Measurements from ENCODE around the gene EBF3. TPM values are rescaled to one million over a fixed set of nuclear protein-coding genes. Genes with fewer than 3 reads are reported as not detected.
A peak's percentile ranks its signal among the peaks of the same experiment; 100 is the strongest.

The EBF3 gene
- total RNA-seq, 1 donor from 2014 or later, result 544 TPM

DNA sequence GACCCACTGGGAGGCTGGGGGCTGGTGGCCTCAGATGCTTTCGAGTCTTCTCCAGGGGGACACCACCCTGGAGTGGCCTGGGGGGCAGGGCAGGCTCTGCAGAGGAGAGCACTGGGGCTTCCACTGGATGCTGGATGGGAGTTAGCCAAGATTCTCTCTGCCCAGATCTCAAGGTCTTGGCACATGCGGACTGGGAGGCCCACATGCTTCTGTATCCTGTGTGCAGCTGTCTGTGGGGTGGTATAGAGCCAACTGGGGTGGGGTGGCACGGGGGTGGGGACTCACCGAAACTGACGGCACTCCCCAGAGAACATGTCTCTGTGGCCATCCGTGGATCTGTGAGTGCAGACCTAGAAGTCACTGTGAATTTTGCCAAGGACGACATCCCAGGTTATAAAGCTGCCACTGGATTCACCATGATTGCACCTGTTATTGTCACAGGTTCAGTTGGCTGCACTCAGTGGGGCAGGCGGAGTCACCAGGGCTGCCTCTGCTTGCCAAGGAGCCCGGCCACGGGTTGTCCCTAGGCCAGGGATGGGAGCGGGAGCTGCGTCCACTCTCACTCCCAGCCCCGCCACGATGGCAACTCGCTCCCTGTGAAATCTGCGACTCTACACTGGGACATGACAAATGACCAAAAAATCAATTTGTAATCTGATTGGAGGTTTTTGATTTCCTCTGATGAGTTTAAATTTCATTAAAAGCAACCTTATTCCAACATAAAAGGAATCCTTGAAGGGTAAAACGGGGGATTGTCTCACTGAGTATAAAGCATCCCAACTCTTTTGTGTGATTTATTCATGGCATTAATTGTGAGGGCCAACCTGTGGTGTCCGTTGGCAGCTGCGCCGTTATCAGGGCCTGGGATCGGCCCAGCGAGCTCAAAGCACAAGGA lies 131.3 kb downstream of the EBF3 start:
- no peak overlapping the region for H3K4me3 Mint-ChIP-seq (ENCODE audit: unreplicated experiment)
- TF ChIP-seq, protein P1, sequence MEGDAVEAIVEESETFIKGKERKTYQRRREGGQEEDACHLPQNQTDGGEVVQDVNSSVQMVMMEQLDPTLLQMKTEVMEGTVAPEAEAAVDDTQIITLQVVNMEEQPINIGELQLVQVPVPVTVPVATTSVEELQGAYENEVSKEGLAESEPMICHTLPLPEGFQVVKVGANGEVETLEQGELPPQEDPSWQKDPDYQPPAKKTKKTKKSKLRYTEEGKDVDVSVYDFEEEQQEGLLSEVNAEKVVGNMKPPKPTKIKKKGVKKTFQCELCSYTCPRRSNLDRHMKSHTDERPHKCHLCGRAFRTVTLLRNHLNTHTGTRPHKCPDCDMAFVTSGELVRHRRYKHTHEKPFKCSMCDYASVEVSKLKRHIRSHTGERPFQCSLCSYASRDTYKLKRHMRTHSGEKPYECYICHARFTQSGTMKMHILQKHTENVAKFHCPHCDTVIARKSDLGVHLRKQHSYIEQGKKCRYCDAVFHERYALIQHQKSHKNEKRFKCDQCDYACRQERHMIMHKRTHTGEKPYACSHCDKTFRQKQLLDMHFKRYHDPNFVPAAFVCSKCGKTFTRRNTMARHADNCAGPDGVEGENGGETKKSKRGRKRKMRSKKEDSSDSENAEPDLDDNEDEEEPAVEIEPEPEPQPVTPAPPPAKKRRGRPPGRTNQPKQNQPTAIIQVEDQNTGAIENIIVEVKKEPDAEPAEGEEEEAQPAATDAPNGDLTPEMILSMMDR (IDR thresholded peaks at IDR 0.05; ENCODE audit: partially characterized antibody, unreplicated experiment), result no peak
- H3K27ac Mint-ChIP-seq (ENCODE audit: unreplicated experiment), result peak overlapping the region; percentile 69
- H3K4me1 Mint-ChIP-seq (ENCODE audit: low read depth, unreplicated experiment), result peaks cover 20% of the 10 kb centered on the region
- peaks cover 20% of the 10 kb centered on the region for H3K9me3 Mint-ChIP-seq (ENCODE audit: unreplicated experiment)
- H3K27me3 Mint-ChIP-seq (ENCODE audit: unreplicated experiment), result peaks cover 16% of the 10 kb centered on the region
- no peaks in the 10 kb centered on the region for H3K36me3 Mint-ChIP-seq (ENCODE audit: unreplicated experiment)
- DNase-seq, result no peak

DNA sequence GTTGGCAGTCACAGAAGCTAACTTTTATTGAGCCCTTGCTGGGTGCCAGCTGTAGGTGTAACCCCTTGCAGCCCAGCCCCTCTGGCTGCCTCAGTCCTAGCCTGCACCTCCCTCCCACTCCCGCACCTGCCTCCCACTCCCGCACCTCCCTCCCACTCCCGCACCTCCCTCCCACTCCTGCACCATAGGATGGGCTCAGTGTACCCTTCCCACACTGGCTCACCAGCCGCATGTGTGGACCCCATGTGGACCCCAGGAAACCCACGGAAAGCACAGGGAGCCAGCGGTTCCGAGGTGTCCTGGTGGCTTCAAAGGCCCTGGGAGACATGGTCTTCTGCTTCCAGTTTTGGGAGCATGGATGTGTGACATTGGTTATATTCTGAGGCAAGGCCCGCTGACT lies 132.9 kb downstream of the EBF3 start:
- TF ChIP-seq, protein P1 (IDR thresholded peaks at IDR 0.05; ENCODE audit: partially characterized antibody, unreplicated experiment), result no peak
- H3K4me3 Mint-ChIP-seq (ENCODE audit: unreplicated experiment), result no peak overlapping the region
- H3K36me3 Mint-ChIP-seq (ENCODE audit: unreplicated experiment), result no peaks in the 10 kb centered on the region
- no peak for DNase-seq
- H3K27ac Mint-ChIP-seq (ENCODE audit: unreplicated experiment), result no peak overlapping the region
- H3K9me3 Mint-ChIP-seq (ENCODE audit: unreplicated experiment), result peaks cover 20% of the 10 kb centered on the region
- peaks cover 16% of the 10 kb centered on the region for H3K27me3 Mint-ChIP-seq (ENCODE audit: unreplicated experiment)
- peaks cover 20% of the 10 kb centered on the region for H3K4me1 Mint-ChIP-seq (ENCODE audit: low read depth, unreplicated experiment)

DNA sequence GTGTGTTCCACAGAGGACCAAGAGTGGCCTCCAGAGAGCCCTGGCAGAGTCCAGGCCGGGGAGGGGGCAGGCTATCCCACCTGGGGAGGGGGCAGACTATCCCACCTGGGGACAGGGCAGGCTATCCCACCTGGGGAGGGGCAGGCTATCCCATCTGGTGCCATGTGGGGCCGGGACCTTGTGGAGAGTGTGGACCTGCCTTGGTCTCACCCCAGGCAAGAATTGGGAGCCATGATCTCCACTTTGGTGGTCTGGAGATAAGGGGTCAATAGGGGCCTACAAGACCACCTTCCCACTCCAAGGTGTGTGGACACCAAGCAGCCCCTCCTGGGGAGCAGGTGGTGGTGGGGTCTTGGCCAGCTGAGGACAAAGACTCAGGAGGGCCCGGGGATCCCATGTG lies 138.2 kb downstream of the EBF3 start:
- Mint-ChIP-seq H3K27me3 (ENCODE audit: unreplicated experiment) (peaks cover 2% of the 10 kb centered on the region), H3K27ac (ENCODE audit: unreplicated experiment) (no peak overlapping the region), H3K36me3 (ENCODE audit: unreplicated experiment) (peaks cover 4% of the 10 kb centered on the region), H3K9me3 (ENCODE audit: unreplicated experiment) (no peaks in the 10 kb centered on the region), H3K4me1 (ENCODE audit: low read depth, unreplicated experiment) (no peaks in the 10 kb centered on the region), H3K4me3 (ENCODE audit: unreplicated experiment) (no peak overlapping the region)
- no peak for DNase-seq
- TF ChIP-seq, protein P1 (IDR thresholded peaks at IDR 0.05; ENCODE audit: partially characterized antibody, unreplicated experiment), result no peak

DNA sequence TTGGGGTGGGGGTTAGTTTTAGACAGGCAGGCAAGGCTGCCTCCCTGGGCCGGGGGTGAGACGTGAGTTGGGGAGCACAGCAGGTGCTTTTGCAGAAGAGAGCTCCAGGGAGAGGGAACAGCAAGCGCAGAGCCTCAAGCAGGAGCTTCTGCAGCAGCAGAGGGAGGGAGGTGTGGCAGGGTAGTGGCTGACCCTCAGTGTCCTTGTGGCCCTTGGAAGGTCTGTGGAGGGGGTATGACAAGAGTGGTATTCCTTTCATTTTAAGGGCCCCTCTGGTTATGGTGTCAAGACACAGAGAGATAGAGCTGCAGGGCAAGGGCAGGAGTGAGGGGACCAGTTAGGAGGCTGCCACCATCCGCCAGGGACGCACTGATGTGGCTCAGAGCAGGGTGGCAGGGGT lies 138.9 kb downstream of the EBF3 start:
- Mint-ChIP-seq H3K36me3 (ENCODE audit: unreplicated experiment) (peaks cover 4% of the 10 kb centered on the region), H3K4me1 (ENCODE audit: low read depth, unreplicated experiment) (no peaks in the 10 kb centered on the region), H3K27ac (ENCODE audit: unreplicated experiment) (no peak overlapping the region), H3K9me3 (ENCODE audit: unreplicated experiment) (no peaks in the 10 kb centered on the region), H3K4me3 (ENCODE audit: unreplicated experiment) (no peak overlapping the region), H3K27me3 (ENCODE audit: unreplicated experiment) (no peaks in the 10 kb centered on the region)
- TF ChIP-seq, protein P1 (IDR thresholded peaks at IDR 0.05; ENCODE audit: partially characterized antibody, unreplicated experiment), result no peak
- no peak for DNase-seq

DNA sequence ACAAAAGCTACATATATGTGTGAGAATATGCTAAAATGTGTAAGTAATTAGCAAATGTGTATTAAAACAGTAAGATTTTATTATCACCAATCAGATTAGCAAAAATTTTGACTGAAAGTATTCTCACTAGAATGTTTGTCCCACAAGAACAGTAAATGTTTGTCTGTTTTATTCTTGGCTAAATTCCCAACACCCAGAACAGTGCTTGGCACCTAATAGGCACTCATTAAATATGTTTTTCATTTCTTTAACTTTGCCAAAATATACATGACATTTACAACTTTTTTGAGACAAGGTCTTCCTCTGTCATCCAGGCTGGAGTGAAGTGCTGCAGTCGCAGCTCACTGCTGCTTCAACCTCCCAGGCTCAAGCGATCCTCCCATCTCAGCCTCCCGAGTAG lies 143.6 kb downstream of the EBF3 start:
- H3K27me3 Mint-ChIP-seq (ENCODE audit: unreplicated experiment), result no peaks in the 10 kb centered on the region
- H3K27ac Mint-ChIP-seq (ENCODE audit: unreplicated experiment), result no peak overlapping the region
- no peaks in the 10 kb centered on the region for H3K4me1 Mint-ChIP-seq (ENCODE audit: low read depth, unreplicated experiment)
- H3K9me3 Mint-ChIP-seq (ENCODE audit: unreplicated experiment), result peaks cover 10% of the 10 kb centered on the region
- H3K4me3 Mint-ChIP-seq (ENCODE audit: unreplicated experiment), result no peak overlapping the region
- TF ChIP-seq, protein P1 (IDR thresholded peaks at IDR 0.05; ENCODE audit: partially characterized antibody, unreplicated experiment), result no peak
- H3K36me3 Mint-ChIP-seq (ENCODE audit: unreplicated experiment), result peaks cover 18% of the 10 kb centered on the region
- DNase-seq, result no peak

Measured in glutamatergic neuron (in vitro differentiated cells).